Endodermal cell (in vitro differentiated cells): Measurements from ENCODE around the gene TNIK. TPM values are rescaled to one million over a fixed set of nuclear protein-coding genes. Genes with fewer than 3 reads are reported as not detected.

ENCODE experiments used
- DNase-seq: peaks from one replicate; pipeline ENCODE4 v3.0.0-alpha.2; 2017
- H3K27ac ChIP-seq: 2 replicates; pipeline ENCODE4 v1.5.1; 2013; ENCODE audit warnings: mild to moderate bottlenecking, low read depth, low read length, moderate library complexity
- H3K27me3 ChIP-seq: 2 replicates; pipeline ENCODE4 v1.6.1; 2013; ENCODE audit warnings: mild to moderate bottlenecking, low read length, moderate library complexity; ENCODE audit not compliant: insufficient read depth, control insufficient read depth, poor library complexity, severe bottlenecking
- H3K36me3 ChIP-seq: 2 replicates; pipeline ENCODE4 v1.7.0; 2013; ENCODE audit warnings: mild to moderate bottlenecking, low read length, moderate library complexity; ENCODE audit not compliant: control insufficient read depth, insufficient read depth
- H3K4me1 ChIP-seq: one replicate; pipeline ENCODE4 v1.7.0; 2013; ENCODE audit warnings: low read length; ENCODE audit not compliant: control insufficient read depth, insufficient read depth
- H3K4me3 ChIP-seq: 2 replicates; pipeline ENCODE4 v1.5.1; 2013; ENCODE audit warnings: mild to moderate bottlenecking, low read length, moderate library complexity
- H3K9ac ChIP-seq: 2 replicates; pipeline ENCODE4 v1.6.1; 2013; ENCODE audit warnings: mild to moderate bottlenecking, low read length, moderate library complexity; ENCODE audit not compliant: poor library complexity, severe bottlenecking; ENCODE audit errors: extremely low read depth
- H3K9me3 ChIP-seq: 2 replicates; pipeline ENCODE4 v1.6.1; 2013; ENCODE audit warnings: mild to moderate bottlenecking, low read length, moderate library complexity; ENCODE audit not compliant: control insufficient read depth
- H3K27ac Mint-ChIP-seq: 2 replicates; pipeline ENCODE4 v1.8.0; 2020; ENCODE audit warnings: mixed read lengths
- H3K27me3 Mint-ChIP-seq: 2 replicates; pipeline ENCODE4 v1.8.0; 2021; ENCODE audit warnings: mild to moderate bottlenecking, mixed read lengths; ENCODE audit not compliant: insufficient read depth
- H3K36me3 Mint-ChIP-seq: 2 replicates; pipeline ENCODE4 v1.8.0; 2020; ENCODE audit warnings: low read depth, mixed read lengths
- H3K4me1 Mint-ChIP-seq: 2 replicates; pipeline ENCODE4 v1.8.0; 2020; ENCODE audit warnings: mixed read lengths
- H3K4me3 Mint-ChIP-seq: 2 replicates; pipeline ENCODE4 v1.8.0; 2020; ENCODE audit warnings: mild to moderate bottlenecking, moderate library complexity, mixed read lengths
- H3K9me3 Mint-ChIP-seq: 2 replicates; pipeline ENCODE4 v1.8.0; 2020; ENCODE audit warnings: mild to moderate bottlenecking, mixed read lengths
- WGBS, 2 experiments: methylation state at CpG; one replicate each; pipeline versions ENCODE4 v1.1.5 to v1.1.7; 2013; ENCODE audit warnings: missing lambda C conversion rate in 2 of 2, mixed read lengths in 1 of 2; ENCODE audit not compliant: insufficient coverage in 1 of 2, insufficient read length in 1 of 2; 5-methylcytosine and 5-hydroxymethylcytosine counted together
- total RNA-seq, 2 donors: library from RNA; stranded (reverse); fragmentation: NEBNext Ultra II Directional in 1 of 2; extraction: Animal tissue kit (Norgen Biotek cat#: 25700) in 1 of 2; gene quantifications; 2 replicates in 1 of 2; 3 replicates in 1 of 2; pipeline ENCODE4 v1.2.1, GENCODE V29; 2021
- TF ChIP-seq, protein P1 (sequence below): fragments of 200-600 bp; sonication (generic); conservative IDR thresholded peaks from 2 replicates; pipeline ENCODE4 v1.5.0; 2021; ENCODE audit warnings: antibody characterized with exemption, mild to moderate bottlenecking

Gene TNIK
- total RNA-seq, 2 donors from 2014 or later: 12.2 to 14.9 TPM

DNA sequence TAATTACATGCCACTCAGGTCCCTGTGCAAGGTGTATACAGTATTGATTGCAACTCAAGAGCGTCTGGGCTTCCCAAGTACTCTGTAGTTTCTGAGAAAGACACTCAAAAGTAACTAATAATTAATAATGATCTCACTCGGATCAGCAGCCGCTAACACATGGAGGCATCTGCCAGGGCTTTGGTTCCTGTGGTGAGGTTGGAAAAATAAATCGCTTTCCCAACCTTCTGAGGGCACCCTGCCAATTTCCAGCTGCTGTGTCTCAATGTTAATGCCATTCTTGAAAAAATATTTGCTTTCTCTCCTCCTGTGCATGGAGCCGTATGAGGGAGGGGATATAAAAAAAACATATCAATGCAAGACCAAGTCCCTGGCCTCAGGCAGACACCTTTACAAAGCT lies 317.2 kb downstream of the TNIK start:
- Mint-ChIP-seq H3K9me3 (no peaks in the 10 kb centered on the region), H3K36me3 (no peaks in the 10 kb centered on the region), H3K27ac (no peak overlapping the region), H3K27me3 (no peaks in the 10 kb centered on the region), H3K4me3 (no peak overlapping the region), H3K4me1 (peaks cover 11% of the 10 kb centered on the region)
- DNase-seq: no peak
- TF ChIP-seq, protein P1, sequence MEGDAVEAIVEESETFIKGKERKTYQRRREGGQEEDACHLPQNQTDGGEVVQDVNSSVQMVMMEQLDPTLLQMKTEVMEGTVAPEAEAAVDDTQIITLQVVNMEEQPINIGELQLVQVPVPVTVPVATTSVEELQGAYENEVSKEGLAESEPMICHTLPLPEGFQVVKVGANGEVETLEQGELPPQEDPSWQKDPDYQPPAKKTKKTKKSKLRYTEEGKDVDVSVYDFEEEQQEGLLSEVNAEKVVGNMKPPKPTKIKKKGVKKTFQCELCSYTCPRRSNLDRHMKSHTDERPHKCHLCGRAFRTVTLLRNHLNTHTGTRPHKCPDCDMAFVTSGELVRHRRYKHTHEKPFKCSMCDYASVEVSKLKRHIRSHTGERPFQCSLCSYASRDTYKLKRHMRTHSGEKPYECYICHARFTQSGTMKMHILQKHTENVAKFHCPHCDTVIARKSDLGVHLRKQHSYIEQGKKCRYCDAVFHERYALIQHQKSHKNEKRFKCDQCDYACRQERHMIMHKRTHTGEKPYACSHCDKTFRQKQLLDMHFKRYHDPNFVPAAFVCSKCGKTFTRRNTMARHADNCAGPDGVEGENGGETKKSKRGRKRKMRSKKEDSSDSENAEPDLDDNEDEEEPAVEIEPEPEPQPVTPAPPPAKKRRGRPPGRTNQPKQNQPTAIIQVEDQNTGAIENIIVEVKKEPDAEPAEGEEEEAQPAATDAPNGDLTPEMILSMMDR: no peak
- Histone ChIP-seq H3K36me3 (no peaks in the 10 kb centered on the region), H3K9ac (no peak overlapping the region), H3K9me3 (no peaks in the 10 kb centered on the region), H3K4me1 (peaks cover 2% of the 10 kb centered on the region), H3K27ac (no peak overlapping the region), H3K4me3 (no peak overlapping the region), H3K27me3 (no peaks in the 10 kb centered on the region)
- 91 to 100% methylated on average over 1 to 5 of the region's 5 CpGs for WGBS, 2 experiments

DNA sequence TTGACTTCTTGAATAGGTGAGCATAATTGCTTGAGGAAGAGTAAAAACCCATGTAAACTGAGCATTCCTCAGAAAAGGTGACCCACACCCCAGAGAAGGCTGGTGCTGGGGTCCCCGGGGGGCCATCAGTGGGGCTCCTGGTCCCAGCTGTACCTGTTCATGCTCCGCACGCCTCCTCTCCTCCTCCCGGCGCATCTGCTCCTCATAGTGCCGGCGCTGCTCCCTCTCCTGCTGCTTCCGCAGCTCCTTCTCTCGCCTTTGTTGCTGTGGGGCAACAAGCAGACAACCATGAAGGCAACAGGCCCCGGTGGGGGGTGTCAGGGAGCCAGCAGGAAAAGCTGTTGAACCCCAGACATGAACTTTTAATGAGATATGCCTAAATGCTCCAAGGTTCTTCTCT lies 320.0 kb downstream of the TNIK start:
- Histone ChIP-seq H3K27me3 (no peaks in the 10 kb centered on the region), H3K9me3 (no peaks in the 10 kb centered on the region), H3K4me3 (no peak overlapping the region), H3K9ac (no peak overlapping the region), H3K4me1 (no peaks in the 10 kb centered on the region), H3K27ac (no peak overlapping the region), H3K36me3 (no peaks in the 10 kb centered on the region)
- Mint-ChIP-seq H3K36me3 (no peaks in the 10 kb centered on the region), H3K9me3 (no peaks in the 10 kb centered on the region), H3K27ac (no peak overlapping the region), H3K27me3 (peaks cover 2% of the 10 kb centered on the region), H3K4me1 (peaks cover 9% of the 10 kb centered on the region), H3K4me3 (no peak overlapping the region)
- TF ChIP-seq, protein P1: no peak
- 87 to 93% methylated on average over 7 to 10 of the region's 10 CpGs for WGBS, 2 experiments
- DNase-seq: no peak

DNA sequence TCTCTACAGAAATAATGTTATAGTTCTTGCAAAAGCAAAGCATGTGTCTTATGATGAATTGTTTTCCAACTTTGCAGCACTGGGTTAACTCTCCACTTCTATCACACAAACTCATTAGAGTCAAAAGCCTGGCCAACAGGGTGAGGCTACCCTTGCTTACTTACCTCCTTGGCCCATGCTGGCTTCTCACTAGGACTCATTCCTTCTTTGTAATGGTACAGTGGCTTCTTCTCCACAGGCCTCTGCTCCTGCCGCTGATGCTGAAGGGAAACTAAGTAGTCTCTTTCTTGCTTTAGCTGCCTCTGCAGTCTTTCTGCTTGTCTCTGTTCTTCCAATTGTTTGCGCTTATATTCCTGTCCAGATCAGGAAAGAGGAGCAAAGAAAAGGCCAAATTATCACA lies 322.2 kb downstream of the TNIK start:
- no peak for DNase-seq
- no peaks in the 10 kb centered on the region for H3K36me3 ChIP-seq

More for the DNA sequence above, 322.2 kb downstream of the TNIK start:
- Histone ChIP-seq H3K9me3 (no peaks in the 10 kb centered on the region), H3K4me3 (no peak overlapping the region), H3K27ac (no peak overlapping the region), H3K9ac (no peak overlapping the region), H3K4me1 (no peaks in the 10 kb centered on the region), H3K27me3 (no peaks in the 10 kb centered on the region)
- no peak overlapping the region for H3K4me3 Mint-ChIP-seq
- WGBS, 2 experiments: 67 to 88% methylated on average over 1 to 2 of the region's 2 CpGs
- H3K27me3 Mint-ChIP-seq: peaks cover 2% of the 10 kb centered on the region
- TF ChIP-seq, protein P1: no peak
- H3K36me3 Mint-ChIP-seq: no peaks in the 10 kb centered on the region
- peaks cover 9% of the 10 kb centered on the region for H3K4me1 Mint-ChIP-seq
- H3K27ac Mint-ChIP-seq: no peak overlapping the region
- no peaks in the 10 kb centered on the region for H3K9me3 Mint-ChIP-seq
